A172 (cell line): ENCODE measurements around the gene HOXA1. TPM values are rescaled to one million over a fixed set of nuclear protein-coding genes. Genes with fewer than 3 reads are reported as not detected.

Experiments used
- DNase-seq: peaks from one replicate; pipeline ENCODE4 v3.0.0-alpha.2; 2015; ENCODE audit warnings: low spot score
- total RNA-seq: library from RNA; depleted of rRNA; stranded (reverse); fragments of >200 nt; shearing (Covaris generic); gene quantifications from 2 replicates; pipeline ENCODE4 v1.2.3, GENCODE V29; 2014; rRNA removed

HOXA1 gene
- total RNA-seq = 0.34 TPM in 1 of 2 replicates, not detected in the other

DNA sequence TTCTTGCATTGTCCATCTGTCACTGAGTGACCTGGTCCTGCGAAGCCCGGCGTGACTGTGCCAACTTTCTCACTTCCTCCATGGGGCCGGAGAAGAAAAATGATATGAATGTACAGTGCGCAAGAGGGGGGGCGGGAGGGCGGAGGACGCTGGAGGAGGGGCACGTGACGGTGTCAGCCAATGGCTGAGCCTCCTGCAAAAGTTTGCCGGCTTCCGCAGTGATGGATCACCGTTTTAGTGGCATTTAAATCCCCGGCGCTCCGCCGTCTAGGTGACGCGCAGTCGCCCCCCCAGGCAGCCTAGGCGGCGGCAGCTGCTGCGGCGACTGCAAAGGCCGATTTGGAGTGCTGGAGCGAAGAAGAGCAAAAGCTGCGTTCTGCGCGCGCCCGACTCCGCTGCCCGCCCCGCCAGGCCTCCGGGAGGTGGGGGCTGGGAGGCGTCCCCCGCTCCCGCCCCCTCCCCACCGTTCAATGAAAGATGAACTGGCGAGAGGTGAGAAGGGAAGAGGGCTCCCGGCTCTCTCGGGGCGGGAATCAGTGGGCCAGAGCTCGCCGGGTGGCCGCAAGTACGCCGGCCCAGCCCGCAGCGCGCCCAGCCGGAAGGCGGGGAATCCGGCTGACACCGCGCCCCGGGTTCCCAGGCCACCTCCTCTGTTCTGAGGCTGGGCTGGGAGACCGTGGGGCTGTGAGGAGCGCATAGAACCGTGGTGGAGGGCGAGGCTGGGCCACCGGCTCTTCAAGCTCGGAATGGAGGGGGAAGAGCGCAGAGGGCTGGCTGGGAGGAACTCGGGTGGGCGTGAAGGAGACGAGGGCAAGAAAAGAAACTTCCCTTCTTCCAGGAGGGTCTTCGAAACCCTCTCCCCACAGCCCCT lies at the start of gene HOXA1:
TSS of gene HOXA1 (minus strand) at position 104 of the 871 bp plus-strand sequence. CDS start at position 16, 88 bp downstream.
- peak; percentile 92 for DNase-seq

- DNase-seq = no peak
Observed at GRCh38 chr7:27145165-27145913, 49.5 kb upstream of the HOXA1 start.

- no peak for DNase-seq
Observed at GRCh38 chr7:27144781-27145164, 49.0 kb upstream of the HOXA1 start.

DNA sequence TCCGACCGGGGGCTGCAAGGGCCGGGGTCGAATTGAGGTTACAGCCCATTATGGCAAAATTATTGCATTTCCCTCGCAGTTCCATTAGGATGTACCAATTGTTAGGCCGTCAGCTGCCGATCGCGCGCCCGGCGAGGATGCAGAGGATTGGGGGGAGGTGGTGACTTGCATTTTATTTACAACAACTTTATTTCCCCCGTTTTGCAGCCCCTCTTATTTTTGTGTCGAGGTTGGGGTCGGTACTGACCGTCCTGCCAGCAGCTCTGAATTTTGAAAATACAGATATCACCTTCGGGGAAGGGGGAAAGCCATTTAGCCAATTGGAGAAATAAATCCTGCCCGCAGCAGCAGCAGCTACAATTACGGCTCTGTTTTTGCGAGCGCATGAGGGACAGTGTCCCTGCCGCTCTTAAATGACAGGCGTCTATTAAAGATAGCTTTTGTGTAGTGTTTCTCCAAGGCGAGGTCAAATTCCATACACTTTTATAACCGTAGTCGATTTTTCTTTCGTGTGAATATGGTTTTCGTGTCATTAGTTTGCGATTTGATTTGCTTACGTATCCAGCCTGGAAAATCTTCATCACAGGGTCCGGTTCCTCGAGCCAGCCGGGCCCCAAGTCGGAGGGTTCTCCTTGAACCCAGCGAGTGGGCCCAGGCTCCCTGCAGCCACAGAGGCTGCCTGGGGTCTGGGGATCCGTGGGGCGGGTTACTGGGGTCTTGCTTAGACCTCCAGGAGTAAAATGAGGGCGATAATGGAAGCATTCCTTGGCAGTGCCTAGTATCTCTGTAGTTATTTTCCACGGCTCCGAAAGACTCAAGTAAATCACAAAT lies 48.4 kb upstream of the HOXA1 start:
- no peak for DNase-seq

GRCh38 chr7:27143023-27143949 lies 47.5 kb upstream of the HOXA1 start, which contains the start of gene HOXA5:
Gene HOXA5, minus strand, starts transcription at chr7:27143681. Its CDS starts 74 bp downstream, at chr7:27143607.
- DNase-seq = peak; percentile 91

GRCh38 chr7:27142580-27143022 lies 46.8 kb upstream of the HOXA1 start:
- DNase-seq = no peak

- no peak for DNase-seq
Observed at GRCh38 chr7:27141923-27142579, 46.3 kb upstream of the HOXA1 start.

DNA sequence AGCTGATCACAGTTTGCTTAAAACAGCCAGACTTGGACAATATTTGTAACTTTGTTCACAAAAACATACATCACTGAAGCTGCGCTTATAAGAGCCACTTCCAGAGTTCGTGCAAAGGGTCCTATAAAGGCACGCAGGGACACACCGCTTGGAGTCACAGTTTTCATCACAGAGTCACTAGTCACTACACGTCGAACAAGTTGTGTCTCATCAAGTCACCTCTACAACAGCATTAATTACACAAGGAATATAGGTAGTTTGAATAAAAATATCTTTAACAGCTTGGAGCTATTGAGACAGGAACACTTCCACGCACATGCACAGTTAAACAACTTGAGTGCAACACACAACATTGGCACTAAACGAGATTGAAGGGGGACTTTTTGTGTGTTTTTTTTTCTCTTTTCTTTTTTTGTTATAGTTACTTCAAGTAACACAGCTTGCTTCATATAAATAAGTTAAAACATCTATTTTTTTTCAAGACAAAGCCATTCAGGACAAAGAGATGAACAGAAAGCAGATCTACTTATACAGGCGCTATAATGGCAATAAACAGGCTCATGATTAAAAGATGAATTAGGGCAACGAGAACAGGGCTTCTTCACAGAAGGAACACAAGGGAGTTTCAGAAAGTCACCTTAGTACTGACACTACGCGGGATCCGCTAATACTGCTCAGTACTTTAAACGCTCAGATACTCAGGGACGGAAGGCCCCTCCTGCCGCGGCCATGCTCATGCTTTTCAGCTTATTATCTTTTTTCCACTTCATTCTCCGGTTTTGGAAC lies 45.5 kb upstream of the HOXA1 start:
- DNase-seq = no peak

DNA sequence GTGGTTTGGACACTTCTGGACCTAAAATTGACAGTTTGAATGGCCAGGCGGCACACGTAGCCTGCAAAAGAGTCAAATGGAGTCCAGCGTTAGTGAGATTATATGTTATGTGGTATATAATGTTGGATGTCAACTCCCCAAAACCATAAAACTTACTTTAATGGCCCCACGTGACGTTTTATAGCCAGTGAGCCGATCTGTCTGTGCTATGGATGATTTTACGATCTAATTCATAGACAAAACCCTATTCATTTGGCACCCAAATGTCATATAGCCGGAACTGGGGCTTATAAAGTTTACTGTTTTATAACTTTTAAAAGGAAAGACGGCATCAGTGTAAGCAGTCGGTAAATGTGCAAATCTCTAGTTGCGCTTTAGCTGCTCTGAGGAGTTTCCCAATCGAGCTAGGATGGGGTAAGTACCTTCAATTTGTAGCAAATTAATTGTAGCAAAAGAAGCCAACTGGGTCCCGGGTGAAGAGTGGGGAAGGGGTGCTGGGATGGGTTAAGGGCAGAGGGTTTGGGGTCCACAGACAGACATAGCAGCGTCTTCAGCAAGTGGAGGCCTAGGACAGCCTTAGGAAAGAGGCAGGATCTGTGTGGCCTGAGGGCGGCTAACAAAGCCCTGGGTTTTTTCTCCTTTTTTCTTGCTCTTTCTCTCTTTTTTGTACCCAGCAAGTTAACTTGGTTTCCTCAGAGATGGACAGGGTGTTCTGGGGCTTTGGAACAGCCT lies 44.5 kb upstream of the HOXA1 start:
- DNase-seq = no peak

DNA sequence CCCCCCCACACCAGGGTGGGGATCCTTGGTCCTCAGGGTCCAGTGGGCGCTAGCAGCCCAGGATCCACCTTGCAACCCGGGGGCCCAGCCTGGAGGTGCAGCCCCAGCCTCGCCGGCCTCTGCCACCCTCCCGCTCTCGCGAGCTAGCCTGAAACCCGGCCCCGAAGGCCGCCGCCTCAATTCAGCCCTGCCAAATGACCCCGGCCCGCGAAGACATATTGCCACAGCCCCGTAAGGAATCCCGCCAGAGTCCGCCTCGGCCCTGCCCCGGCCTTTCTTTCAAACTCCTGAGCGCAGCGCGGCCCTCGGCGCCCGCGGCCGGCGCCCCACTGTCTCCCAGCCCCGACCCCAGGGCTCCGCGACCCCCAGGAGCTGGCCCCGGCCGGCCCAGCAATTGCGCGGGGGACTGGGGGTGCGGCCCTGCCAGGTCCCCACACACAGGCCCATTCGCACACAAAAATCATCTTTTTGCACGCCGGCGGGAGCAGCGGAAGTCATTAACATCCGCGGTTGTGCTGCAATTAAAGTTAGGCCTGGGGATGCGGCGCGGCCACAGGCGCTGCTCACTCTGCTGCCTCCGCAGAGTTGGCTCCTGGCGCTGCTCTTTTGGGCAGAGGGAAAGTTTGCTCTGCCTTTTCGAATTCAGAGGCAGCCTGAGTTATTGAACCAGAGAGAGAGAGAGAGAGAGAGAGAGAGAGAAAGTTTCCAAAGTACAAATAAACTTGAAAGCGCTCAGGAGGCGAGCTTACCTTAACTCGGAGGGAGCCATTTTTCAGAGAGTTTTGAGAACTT lies 43.7 kb upstream of the HOXA1 start:
- DNase-seq = no peak

DNA sequence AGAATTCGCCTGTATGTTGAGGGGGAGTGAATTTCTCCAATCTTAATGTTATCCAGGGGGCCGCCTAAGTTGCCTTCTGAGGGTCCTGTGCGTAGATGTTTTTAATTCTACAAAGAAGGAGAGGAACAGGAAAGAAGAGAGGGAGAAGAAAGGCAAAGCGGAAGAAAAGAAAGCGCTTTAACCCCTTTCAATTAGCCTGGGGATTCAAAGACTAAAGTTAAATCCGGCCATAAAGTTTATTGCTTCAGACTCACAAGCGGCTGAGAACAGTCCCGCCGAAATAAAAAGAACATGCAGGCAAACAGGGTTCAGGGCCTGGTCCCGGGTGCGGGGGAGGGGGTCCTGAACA lies 43.2 kb upstream of the HOXA1 start:
- no peak for DNase-seq

- DNase-seq = no peak
Observed at GRCh38 chr7:27138472-27138871, 42.7 kb upstream of the HOXA1 start.

DNA sequence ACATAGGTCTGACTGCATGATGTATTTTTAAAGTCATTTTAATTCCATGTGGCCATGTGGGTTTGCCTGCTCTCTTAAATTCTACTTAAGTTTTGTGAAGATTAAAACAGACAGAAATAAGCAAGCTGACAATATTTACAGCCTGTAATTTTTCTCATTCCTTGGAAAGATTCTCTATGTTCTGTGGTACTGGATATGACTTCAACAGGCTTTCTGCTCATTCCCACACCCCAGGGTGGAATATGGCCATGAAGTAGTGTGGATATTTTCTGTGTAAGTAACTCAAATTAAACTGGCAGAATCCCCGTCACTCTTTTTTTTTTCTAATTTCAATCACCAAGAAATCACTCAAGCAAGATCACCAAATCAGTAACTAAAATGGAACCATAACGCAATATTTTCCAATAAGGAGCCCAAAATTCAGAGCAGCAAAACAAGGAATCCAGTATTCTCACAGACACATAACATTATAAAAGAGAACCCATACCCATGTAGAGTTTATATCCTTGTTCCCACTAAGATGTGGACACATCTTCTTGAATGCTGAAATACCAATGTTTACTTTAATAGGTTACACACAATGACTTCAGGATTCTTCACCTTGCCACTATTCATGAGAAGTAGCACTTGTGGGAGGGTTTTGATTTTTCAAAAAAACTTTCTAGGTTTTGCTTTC lies 42.0 kb upstream of the HOXA1 start:
- no peak for DNase-seq

DNA sequence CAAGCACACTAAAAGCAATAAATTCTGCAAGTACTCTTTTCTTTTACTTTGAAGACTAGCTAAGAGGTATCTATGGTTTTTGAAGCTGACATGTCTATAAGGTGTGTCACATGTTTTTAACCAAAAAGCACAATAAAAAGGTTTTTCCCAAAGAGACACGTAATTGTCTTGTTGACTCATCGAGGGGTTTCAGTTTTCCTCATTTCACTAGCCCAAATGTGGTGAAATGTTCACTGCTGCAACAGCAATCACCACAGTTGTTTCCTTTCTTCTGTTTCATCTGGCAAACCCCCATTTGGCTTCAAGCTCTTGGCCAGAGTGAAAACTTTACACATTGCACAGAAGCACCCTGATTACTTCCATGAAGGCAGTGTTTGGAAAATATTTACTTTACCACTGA lies 38.6 kb upstream of the HOXA1 start:
- peak; percentile 69 for DNase-seq

- no peak for DNase-seq
Observed at GRCh38 chr7:27133409-27134231, 37.8 kb upstream of the HOXA1 start.

- DNase-seq = no peak
Observed at GRCh38 chr7:27132978-27133377, 37.2 kb upstream of the HOXA1 start.
